ENCODE data around the gene KLF9.

The KLF9 gene

GRCh38 chr9:70421272-70422180, 7.1 kb upstream of the KLF9 start:
- DNase-seq = peak in 3 of 5 donors; percentile 31 to 39 (median 34)

DNA sequence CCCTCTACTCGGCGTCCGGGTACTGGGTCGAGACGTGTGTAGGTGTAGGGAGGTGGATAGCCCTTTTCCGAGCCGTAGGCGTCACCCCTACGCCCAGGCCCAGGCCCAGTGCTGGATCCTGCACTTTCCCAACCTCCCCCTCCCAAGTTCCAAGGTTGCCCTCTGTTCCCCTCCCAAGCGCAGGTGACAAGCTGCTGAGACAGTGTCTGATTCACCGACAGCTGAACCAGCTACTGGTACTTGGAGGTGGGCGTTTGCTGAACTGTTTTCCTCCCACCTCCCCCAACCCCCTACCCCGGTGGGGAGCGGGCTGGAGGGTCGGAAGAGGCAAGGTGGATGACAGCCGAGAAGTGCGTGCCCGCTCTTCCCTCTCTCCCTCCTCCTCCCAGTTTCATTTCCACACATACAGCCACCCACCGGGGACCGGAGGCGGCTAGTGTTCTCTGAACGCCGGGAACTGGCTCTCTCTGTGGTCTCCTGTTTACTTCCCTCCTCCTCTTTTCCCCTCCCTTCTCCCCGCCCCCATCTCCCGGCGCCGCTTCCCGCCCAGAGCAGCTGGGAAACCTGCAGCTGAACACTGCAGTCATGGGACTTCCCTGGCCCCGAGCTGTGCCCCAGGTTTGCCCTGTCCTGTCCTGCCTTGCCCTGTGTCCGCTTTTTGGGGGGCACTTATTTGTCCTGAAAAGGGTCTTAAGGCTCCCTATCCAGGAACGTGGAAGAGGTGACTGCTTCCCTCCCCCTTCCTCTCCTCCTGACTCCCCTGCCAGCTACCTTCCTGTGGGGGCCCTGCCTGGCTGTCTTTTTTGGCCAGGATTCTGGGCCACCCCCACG, 6.2 kb upstream of the KLF9 start:
- DNase-seq = peak in 3 of 5 donors; percentile 20 to 32 (median 26)

DNA sequence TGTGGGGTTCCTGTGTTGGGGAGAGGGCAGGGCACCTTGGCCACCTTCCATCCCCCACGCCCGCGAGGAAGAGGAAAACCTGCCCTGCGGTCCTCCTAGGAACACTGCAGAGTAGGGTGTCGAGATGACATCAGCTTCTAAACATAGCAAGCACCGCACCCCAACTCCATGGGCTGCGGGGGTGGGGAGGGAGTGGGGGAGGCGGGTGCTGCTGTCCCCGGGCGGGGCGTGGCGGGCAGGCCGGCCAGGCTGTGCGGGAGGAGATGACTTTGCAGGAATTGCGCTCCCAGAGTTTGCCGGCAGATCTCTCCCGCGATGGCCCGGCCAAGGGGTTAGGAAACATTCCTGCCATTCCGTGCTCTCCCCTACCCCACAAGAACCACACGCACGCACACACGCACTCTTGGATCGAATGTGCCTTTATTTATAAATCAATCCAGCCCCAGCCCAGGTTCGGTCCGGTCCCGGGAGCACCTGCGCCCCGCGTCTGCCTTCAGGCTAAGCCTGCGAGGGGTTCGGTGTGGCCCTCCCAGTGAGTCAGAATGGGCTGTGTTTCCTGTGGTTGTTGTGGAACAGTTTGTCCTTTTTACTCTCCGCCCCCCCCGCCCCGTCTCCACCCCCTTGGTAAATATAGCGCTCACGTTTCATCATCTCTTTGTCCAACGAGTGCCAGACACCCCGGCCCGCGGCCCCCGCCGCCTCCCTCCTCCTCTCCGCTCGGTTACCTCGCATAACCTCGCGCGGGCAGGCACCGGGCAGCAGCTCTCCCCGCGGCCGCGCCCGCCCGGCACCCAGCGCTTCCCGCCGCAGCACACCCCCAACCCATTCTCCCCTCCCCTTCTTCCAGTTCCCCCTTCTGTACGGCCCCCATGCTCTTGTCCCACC, 5.3 kb upstream of the KLF9 start:
- DNase-seq = peak; percentile 79 to 94 (median 83)

DNA sequence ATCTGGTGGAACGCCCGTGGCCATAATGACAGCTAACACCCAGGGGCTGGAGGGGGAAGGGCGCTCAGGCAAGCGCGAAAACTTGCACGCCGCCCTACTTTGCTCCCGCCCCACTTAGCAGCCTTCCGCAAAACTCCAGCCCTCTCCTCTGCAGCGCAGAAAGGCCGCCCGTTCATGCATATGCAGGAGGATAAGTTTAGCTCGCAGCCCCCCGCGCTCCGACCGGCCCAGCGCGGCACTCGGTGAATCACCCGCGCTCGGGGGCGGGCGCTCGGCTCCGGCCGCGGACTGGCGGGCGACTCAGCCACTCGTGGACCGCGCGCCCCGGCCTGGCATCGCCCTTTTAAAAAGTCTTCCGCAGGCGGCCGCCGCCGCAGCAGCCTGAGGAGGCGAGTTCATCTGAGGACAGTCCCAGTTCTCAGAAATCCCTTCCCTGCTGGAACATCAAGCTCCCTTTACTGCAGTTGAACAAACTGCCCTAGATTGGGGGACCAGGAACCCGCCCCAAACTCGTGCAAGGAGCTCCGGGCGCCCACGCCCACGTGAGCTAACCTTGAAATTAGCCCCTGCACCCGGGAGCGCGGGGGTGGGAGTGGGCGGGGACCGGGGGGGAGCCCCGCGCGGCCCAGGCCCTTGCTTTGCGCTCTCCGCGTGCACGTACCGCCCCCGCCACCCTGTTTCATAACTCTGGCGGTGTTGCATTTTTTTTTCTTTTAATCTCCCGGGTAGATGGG, 4.5 kb upstream of the KLF9 start:
- peak; percentile 60 to 93 (median 72) for DNase-seq

DNA sequence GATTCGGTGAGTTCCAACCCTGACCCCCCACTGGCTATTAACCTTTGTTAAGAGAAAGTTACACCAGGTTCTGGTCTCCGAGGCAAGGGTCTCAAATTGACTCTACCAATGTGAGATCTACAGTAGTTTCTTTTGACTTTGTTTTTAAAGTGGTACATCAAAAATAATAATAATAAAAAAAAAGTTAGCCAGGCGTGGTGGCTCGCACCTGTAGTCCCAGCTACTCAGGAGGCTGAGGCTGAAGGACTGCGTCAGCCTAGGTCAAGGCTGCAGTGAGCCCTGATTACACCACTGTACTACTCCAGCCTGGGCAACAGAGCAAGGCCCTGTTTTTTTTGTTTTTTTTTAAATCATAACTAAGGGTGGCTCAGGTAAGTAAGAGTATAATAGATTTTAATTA, 1.0 kb upstream of the KLF9 start:
- no peak for DNase-seq

- no peak for DNase-seq
These were observed 584 bp upstream of the KLF9 start for GRCh38 chr9:70415041-70415440.

DNA sequence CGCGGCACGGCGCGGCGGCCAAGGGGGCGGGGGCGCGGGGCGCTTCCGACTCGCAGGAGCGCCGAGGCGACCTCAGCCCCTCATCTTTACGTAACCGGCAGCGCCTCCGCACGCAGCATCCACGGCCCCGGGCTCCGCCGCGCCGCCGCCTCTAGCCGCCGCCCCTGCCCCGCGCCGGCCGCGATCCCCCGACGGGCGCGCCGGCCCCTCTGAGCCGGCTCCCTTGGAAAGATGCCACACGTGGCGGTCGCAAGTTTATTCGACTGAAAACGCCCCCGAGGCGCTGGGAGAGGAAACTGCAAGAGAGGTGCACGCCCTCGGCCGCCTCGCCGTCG, 1.0 kb downstream of the KLF9 start:
- DNase-seq = peak in 2 of 5 donors; percentile 56 to 67

- DNase-seq = peak in 3 of 5 donors; percentile 29 to 38 (median 30)
These were observed 1.5 kb downstream of the KLF9 start for GRCh38 chr9:70412832-70413463.

- peak; percentile 64 to 75 (median 68) for DNase-seq
These were observed 2.3 kb downstream of the KLF9 start for GRCh38 chr9:70411930-70412831.

GRCh38 chr9:70411121-70411929, 3.1 kb downstream of the KLF9 start:
- peak in 2 of 5 donors; percentile 11 to 38 for DNase-seq

DNA sequence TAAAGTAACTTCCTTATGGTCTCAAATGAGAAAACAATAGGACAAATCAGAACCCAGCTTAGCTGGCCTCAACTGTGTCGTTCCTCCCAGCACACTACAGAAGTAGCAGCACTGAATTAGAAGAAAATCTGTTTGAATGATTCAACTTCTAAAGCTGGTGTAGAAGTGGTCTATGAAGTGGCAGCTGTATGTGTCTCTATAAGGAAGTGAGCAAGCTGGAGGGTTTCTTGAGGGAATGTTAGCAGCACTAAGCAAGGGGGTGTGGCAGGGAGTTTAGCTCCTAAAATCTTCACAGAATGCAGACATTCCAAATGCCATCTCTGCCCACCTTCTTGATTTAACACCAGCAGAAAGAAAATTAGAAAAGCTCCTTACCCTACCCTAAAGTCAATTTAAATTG, 4.1 kb downstream of the KLF9 start:
- DNase-seq = no peak

GRCh38 chr9:70409800-70410199, 4.7 kb downstream of the KLF9 start:
- DNase-seq = no peak

DNA sequence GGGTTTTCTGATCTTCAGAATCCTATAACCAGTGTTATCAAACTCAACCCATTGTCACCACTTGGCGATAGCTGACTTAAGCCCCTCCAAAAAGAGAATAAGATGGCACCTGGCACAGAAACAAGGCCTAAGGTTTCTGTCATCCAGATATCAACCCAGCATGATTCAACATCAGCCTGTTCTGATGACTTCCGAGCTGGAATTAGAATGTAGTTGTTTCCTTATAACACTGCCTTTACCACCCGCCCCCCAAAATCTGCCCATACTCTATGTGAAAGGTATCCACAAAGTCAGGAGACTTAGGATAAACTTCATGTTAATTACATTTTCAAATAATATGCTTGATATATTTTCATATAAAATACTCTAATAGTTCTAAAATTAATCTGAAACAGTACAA, 5.2 kb downstream of the KLF9 start:
- no peak for DNase-seq

- no peak for DNase-seq
These were observed 5.9 kb downstream of the KLF9 start for GRCh38 chr9:70408393-70409040.

DNA sequence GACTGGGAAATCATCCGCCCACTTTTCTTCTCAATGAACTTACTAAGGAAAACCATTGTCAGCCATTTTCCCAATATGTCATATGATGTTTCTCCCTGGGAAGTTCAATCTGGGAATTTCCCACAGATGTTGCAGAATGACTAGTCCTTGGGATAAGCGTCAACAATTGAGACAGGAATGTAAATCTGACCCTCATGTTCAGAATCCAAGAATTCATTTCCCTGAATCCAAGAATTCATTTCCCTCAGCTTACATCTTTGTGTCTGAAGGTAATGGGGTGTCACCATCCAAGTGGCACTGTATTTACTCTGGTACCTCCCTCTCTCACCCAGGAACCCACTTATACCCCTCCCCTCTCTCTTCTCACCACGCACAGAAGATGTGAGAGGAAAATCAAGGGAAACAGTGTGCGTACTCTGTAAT, 7.4 kb downstream of the KLF9 start:
- no peak for DNase-seq

- DNase-seq = peak in 1 of 5 donors; percentile 50
These were observed 8.0 kb downstream of the KLF9 start for GRCh38 chr9:70406434-70406862.

DNA sequence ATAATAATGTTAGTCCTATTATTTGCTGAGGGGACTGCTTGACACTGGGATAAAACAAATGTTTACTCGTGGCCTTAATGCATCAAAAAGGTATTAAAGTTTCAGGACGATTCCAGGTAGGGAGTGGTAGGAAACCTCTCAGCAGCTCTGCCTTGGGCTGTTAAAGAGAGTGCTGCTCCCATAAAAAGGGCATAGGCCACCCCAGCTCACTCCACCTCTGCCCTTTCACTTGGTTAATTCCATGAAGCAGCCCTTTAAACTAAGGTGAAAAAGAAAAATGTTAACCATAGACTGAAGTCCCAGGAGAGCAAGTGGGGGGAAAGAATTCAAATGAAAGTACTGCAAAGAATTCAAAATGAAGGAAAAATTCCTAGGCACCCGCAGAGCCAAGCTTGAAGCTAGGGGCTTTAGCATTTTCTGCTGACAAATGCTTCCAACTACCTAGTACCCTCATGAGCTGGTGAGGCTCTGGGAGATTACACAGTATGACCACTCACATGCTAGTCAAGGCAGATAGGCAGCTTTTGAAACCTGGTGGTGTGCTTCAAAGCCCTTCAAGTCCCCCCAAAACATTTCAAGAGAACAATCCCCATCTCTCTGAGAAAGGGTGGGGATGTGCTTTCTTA, 8.5 kb downstream of the KLF9 start:
- no peak for DNase-seq

DNA sequence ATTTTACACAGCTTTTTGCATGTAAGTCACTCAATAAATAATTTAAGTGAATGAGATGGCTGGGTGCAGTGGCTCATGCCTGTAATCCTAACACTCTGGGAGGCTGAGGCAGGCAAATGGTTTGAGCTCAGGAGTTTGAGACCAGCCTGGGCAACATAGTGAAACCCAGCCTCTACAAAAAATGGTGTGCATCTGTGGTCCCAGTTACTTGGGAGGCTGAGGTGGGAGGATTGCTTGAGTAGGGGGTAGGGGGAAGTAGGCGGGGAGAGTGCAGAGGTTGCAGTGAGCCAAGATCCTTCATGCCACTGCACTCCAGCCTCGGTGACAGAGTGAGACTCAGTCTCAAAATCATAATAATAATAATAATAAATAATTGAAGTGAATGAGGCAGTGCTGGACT, 10.2 kb downstream of the KLF9 start:
- DNase-seq = no peak
